Measurements from ENCODE around the gene PLEKHH1. TPM values are rescaled to one million over a fixed set of nuclear protein-coding genes. Genes with fewer than 3 reads are reported as not detected.

Gene PLEKHH1
- total RNA-seq, 2 experiments from 2014 or later: 1.6 to 2.0 TPM

DNA sequence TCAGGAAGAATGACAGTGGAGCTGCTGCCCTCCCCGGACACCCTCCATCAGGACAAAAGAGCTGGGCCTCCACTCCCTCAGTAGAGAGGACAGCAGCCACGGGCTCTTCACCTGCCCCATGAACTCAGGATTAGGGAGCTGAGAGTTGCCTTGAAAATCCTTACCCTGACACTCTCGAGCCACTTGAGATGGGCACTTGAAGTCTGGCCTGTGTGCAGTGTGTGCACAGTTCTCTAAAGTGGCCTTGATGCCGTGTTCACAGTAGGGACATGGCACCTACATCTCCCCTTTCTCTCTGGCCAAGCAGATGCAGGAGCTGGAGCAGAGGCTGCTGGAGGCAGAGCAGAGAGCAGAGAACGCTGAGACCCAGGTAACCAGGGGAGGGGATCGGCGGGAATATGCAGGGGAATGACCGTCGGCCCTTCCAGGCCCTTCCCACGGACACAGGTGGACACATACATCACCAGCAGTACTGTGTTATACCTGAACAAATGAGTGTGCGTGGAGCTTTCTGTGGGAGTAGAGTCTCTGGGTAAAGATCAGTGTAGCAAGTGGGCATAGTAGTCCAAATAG is 22.5 kb downstream of the PLEKHH1 start:
- ChIA-PET CTCF (interaction anchor here (1.5 to 2.9 kb wide), 2 partner anchors 16 to 128 kb away, joined by 5 to 12 read pairs; no protein-coding TSS in a partner anchor), POLR2A (no interaction called here)

GRCh38 chr14:67556671-67557070 is 23.6 kb downstream of the PLEKHH1 start:
- POLR2A ChIA-PET: no interaction called here
- CTCF ChIA-PET: interaction anchor here (1.5 to 2.9 kb wide), 2 partner anchors 15 to 129 kb away, joined by 5 to 12 read pairs; no protein-coding TSS in a partner anchor

DNA sequence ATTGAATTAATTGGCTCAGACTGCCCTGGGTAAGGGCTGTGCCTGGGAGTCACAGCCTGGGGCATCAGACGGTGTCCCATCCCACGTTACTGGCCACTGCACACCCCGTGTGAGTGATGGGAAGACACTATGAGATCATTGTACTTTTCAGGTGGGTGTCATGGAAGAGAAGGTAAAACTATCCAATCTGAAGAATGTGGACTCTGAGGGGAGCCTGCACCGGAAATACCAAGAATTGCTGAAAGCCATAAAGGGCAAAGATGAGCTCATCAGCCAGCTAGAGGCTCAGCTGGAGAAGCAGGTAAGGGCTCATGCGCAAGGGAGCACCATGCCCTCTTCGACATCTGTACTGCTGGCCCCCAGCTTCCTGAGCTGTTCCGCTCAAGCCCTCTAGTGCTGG is 24.0 kb downstream of the PLEKHH1 start:
- ChIA-PET POLR2A (no interaction called here), CTCF (interaction anchor here (1.5 to 2.9 kb wide), 2 partner anchors 14 to 130 kb away, joined by 7 to 12 read pairs; no protein-coding TSS in a partner anchor)

GRCh38 chr14:67557656-67558055 is 24.6 kb downstream of the PLEKHH1 start:
- ChIA-PET POLR2A (no interaction called here), CTCF (interaction anchor here (0.7 to 2.9 kb wide), 3 partner anchors 13 to 130 kb away, joined by 5 to 12 read pairs (median 7); no protein-coding TSS in a partner anchor)

GRCh38 chr14:67559639-67560038 is 26.5 kb downstream of the PLEKHH1 start:
- ChIA-PET POLR2A (no interaction called here), CTCF (no interaction called here)

DNA sequence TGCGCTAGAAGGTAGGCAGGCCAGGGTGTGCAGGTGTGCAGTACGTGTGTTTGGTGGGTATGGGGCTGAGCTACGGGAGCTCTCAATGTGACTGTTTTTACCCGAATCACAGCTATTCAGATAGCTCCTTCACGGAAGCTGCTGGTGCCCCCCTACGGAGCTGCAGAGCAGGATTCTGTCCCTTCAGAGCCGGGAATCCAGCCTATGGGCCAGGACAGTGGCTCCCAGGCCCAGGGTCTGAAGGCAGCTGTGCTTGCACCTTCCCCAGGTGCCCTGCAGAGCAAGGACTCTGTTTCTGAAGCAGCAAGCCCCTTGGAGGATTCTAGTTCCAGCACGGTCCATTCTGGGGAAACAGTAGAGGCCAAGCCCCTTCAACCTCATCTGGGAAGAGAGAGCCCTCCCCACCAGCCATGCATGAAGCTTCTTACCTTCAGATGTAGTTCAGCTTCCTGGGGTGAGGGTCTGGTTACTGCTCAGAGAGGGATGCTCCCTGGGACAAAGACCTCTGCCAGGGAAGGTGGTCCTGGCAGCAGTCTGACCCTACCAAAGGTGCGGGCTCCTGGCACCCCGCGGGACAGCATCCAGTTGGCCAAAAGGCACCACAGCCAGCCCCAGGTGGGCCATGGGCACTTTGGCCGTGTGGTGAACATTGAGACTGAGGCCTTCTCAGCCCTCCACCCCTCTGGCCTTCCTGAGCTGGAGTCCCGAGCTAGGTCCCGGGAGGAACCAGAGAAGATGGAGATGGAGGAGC is 29.1 kb downstream of the PLEKHH1 start:
- ChIA-PET POLR2A (no interaction called here), CTCF (interaction anchor here (0.7 to 1.8 kb wide), 3 partner anchors 9 to 36 kb away, joined by 3 to 5 read pairs (median 5); no protein-coding TSS in a partner anchor)

DNA sequence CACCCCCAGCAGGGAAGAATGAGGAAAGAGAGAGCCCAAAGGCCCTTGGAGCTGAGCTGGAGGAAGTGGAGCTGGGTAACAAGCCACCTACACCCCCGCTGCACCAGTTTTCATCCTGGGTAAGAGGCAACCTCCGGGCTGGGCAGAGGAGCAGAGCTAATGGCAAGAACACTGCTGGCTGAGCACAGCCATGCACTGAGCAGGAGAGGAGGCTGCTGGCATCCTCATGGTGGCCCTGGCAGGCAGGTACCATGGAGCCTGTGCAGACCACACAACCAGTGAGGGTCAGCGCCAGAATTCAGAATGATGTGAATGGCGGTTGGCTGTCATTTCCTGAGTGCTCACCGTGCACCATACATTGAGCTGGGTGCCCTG is 29.7 kb downstream of the PLEKHH1 start:
- ChIA-PET POLR2A (no interaction called here), CTCF (interaction anchor here (1.0 to 1.8 kb wide), 2 partner anchors 9 to 16 kb away, joined by 3 to 5 read pairs; no protein-coding TSS in a partner anchor)

GRCh38 chr14:67564236-67564635 is 31.1 kb downstream of the PLEKHH1 start:
- ChIA-PET POLR2A (no interaction called here), CTCF (interaction anchor here (0.7 to 1.8 kb wide), 2 partner anchors 24 to 136 kb away, joined by 4 to 9 read pairs; no protein-coding TSS in a partner anchor)

DNA sequence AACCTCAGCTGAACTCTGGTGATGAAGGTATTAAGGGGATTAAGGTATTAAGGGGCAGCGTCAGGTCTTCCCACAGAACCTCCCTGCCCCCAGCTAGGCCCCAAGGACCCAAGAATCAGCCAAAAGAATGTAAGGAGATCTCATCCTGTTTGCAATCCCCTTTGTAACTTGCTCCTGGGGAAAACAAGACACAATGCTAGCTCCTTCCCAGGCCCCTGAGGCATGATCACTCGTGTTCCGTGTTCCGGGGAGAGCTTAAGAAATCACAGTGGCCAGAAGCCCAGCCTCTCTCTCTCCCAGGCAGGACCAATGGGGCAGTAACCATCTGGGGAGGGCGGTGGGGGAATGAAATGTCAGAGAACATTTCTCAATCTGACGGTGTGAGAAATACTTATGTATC is 33.8 kb downstream of the PLEKHH1 start:
- ChIA-PET POLR2A (no interaction called here), CTCF (interaction anchor here (0.5 to 2.0 kb wide), 3 partner anchors 47 to 155 kb away, joined by 3 to 12 read pairs (median 3); partner anchors contain the start of gene PLEK2)

GRCh38 chr14:67567654-67568053 is 34.6 kb downstream of the PLEKHH1 start:
- POLR2A ChIA-PET: no interaction called here
- CTCF ChIA-PET: no interaction called here

DNA sequence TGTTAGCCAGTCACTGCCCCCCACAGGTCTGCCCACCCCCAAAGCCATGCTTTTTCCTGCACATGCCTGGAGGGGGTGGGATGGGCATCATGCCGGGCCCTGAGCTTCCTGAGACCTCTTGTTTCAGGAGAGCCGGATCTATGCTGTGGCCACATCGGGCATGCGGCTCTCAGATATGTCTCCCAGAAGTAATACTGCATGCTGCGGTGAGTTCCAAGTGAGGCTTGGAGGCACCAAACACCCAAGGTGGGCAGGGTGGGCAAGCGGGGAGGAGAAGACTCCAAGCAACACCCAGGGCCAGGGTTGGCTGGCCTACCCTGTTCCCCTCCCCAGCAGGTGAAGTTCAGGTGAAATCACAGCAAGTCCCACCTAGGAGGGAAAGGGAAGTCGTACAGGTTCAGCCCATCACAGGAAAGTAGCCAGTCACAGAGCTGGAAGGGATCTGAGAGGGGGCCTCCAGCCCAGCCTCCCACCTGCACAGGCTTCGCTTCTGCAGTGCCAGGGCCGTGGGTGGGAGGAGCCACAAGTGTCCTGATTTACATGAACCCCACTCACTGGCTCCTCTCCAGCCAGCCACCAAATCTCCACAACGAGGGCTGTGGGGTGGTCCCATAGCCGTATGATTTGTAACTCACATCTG is 36.0 kb downstream of the PLEKHH1 start:
- CTCF ChIA-PET: interaction anchor here (4.0 kb wide), 1 partner anchor 43 kb away, joined by 28 read pairs; no protein-coding TSS in a partner anchor
- POLR2A ChIA-PET: no interaction called here

- POLR2A ChIA-PET: no interaction called here
- CTCF ChIA-PET: interaction anchor here (0.6 to 4.0 kb wide), 6 partner anchors 28 to 283 kb away, joined by 3 to 53 read pairs (median 8); partner anchors contain the start of gene TMEM229B
These were observed 36.7 kb downstream of the PLEKHH1 start for GRCh38 chr14:67569651-67570290.

GRCh38 chr14:67570453-67570852 is 37.4 kb downstream of the PLEKHH1 start:
- ChIA-PET CTCF (interaction anchor here (1.0 to 4.0 kb wide), 16 partner anchors 10 to 266 kb away, joined by 3 to 53 read pairs (median 5); partner anchors contain the start of gene TMEM229B), POLR2A (no interaction called here)

DNA sequence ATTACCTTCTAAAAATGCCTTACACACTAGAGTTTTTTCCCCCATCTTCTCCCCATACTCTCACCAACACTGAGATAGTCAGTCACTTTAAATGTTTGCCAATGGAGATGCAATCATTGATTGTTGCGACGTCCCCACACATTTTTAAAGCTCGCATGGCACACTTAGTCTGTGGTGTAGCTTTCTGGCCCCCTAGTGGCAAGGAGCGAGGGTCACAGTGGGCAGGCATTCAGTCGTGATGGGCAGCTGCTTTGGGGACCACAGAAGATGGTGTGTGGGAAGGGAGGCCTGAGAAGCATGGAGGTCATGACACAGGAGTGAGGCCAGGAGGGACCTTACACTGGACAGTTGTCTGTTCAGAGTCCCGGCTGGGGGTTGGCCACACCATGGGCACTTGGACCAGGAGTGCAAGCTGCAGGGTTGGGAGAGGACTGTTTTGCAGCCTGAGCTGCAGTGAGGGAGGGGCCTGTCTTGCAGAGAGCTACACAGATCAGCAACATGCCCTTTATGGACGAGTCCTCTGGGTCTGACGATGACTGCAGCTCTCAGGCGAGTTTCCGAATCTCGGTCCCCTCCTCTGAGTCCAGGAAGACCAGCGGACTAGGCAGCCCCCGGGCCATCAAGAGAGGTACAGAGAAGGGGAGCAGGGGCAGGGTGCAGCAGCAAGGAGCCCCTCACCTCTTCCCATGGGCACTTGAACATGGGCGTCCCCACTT is 38.3 kb downstream of the PLEKHH1 start:
- POLR2A ChIA-PET: interaction anchor here (1.2 kb wide), 1 partner anchor 143 kb away, joined by 3 read pairs; no protein-coding TSS in a partner anchor
- CTCF ChIA-PET: interaction anchor here (0.5 to 4.0 kb wide), 34 partner anchors 9 to 267 kb away, joined by 3 to 53 read pairs (median 3); partner anchors contain the start of gene TMEM229B

- CTCF ChIA-PET: interaction anchor here (0.5 to 4.0 kb wide), 24 partner anchors 9 to 191 kb away, joined by 3 to 53 read pairs (median 4); partner anchors contain the start of gene TMEM229B
- POLR2A ChIA-PET: interaction anchor here (1.2 kb wide), 1 partner anchor 144 kb away, joined by 3 read pairs; no protein-coding TSS in a partner anchor
These were observed 38.9 kb downstream of the PLEKHH1 start for GRCh38 chr14:67571991-67572323.

DNA sequence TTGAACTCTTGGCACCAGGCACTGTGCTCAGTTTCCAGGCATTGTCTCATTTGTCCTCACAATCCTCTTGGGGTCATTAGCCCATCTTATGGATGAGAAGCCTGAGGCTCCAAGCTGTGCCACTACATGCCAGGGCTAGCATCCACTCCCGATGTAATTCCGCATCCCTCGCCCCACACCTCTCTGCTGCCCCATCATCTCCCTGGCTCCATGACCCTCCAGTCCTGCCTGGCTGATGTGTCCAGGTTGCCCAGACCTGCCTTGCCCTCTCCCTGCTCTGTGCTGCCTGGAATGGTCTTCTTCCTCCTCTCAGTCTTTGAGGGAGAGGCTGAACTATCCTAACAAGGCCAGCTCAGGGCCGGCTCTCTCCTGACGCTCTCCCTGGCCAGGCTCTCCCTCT is 39.5 kb downstream of the PLEKHH1 start:
- ChIA-PET CTCF (interaction anchor here (1.3 to 4.0 kb wide), 4 partner anchors 41 to 192 kb away, joined by 3 to 53 read pairs (median 18); no protein-coding TSS in a partner anchor), POLR2A (no interaction called here)

GRCh38 chr14:67573228-67574010 is 40.3 kb downstream of the PLEKHH1 start:
- CTCF ChIA-PET: interaction anchor here (0.6 to 4.0 kb wide), 4 partner anchors 20 to 146 kb away, joined by 3 to 53 read pairs (median 16); partner anchors contain the start of gene PLEKHH1
- POLR2A ChIA-PET: no interaction called here

DNA sequence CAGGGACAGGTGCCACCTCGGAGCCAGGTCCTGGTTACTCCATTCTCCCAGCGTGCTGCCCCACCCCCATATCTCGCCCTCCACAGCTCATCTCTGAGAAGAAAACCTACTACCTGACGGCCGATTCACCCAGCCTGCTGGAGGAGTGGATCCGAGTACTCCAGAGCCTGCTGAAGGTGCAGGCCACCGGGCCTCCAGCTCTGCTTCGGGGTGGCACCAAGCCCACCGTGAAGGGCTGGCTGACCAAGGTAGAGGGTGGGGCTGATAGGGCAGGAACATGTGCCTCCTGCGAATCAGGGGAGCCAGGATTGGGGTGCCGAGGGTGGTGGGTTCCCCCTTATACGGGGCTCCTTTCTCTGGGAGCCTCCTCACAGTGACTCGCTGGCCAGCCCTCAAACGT is 41.1 kb downstream of the PLEKHH1 start:
- ChIA-PET POLR2A (no interaction called here), CTCF (interaction anchor here (1.1 kb wide), 1 partner anchor 41 kb away, joined by 3 read pairs; the partner anchor contains the start of gene PLEKHH1)

All from activated CD8-positive, alpha-beta memory T cell treated with anti-CD3 and anti-CD28 coated beads for 36 hours (primary cell).